Measurements from ENCODE around the gene PLA2G2C. TPM values are rescaled to one million over a fixed set of nuclear protein-coding genes. Genes with fewer than 3 reads are reported as not detected.

Gene PLA2G2C
- total and polyA plus RNA-seq, 9 donors = 0.02 TPM; not detected in 8

GRCh38 chr1:20198296-20198695 is 12.0 kb upstream of the PLA2G2C start:
- Histone ChIP-seq H3K4me3 (no peak overlapping the region), H3K36me3 (no peaks in the 10 kb centered on the region), H3K27ac (no peak overlapping the region), H3K4me1 (ENCODE audit: insufficient read depth) (peaks cover 2% of the 10 kb centered on the region), H3K9me3 (no peaks in the 10 kb centered on the region), H3K27me3 (no peaks in the 10 kb centered on the region)
- WGBS, 3 donors = 41 to 88% (median 87%) methylated on average over 1 of the region's 1 CpG
- no peak for DNase-seq
- no peak for TF ChIP-seq POLR2A (IDR thresholded peaks at IDR 0.05)
- no peak for TF ChIP-seq CTCF (IDR thresholded peaks at IDR 0.05)
- TF ChIP-seq EP300 (IDR thresholded peaks at IDR 0.05) = no peak
- intact Hi-C loops (cut with DNase I) = no loop called here

- intact Hi-C loops (cut with DNase I) = no loop called here
- DNase-seq = no peak
- Histone ChIP-seq H3K27me3 (no peaks in the 10 kb centered on the region), H3K4me1 (ENCODE audit: insufficient read depth) (peaks cover 2% of the 10 kb centered on the region), H3K4me3 (no peak overlapping the region), H3K27ac (no peak overlapping the region), H3K9me3 (no peaks in the 10 kb centered on the region), H3K36me3 (no peaks in the 10 kb centered on the region)
- TF ChIP-seq POLR2A (IDR thresholded peaks at IDR 0.05) (no peak), CTCF (IDR thresholded peaks at IDR 0.05) (no peak), EP300 (IDR thresholded peaks at IDR 0.05) (no peak)
- 70 to 79% (median 72%) methylated on average over 6 of the region's 6 CpGs for WGBS, 3 donors
Measured at GRCh38 chr1:20197329-20197791, 11.0 kb upstream of the PLA2G2C start.

- Histone ChIP-seq H3K27me3 (no peaks in the 10 kb centered on the region), H3K36me3 (no peaks in the 10 kb centered on the region), H3K9me3 (no peaks in the 10 kb centered on the region), H3K4me1 (ENCODE audit: insufficient read depth) (peaks cover 2% of the 10 kb centered on the region), H3K4me3 (no peak overlapping the region), H3K27ac (no peak overlapping the region)
- DNase-seq = no peak
- intact Hi-C loops (cut with DNase I) = no loop called here
- TF ChIP-seq POLR2A (IDR thresholded peaks at IDR 0.05) = no peak
- no peak for TF ChIP-seq EP300 (IDR thresholded peaks at IDR 0.05)
- no peak for TF ChIP-seq CTCF (IDR thresholded peaks at IDR 0.05)
- 24 to 45% (median 40%) methylated on average over 4 of the region's 4 CpGs for WGBS, 3 donors
Measured at GRCh38 chr1:20195462-20195780, 9.1 kb upstream of the PLA2G2C start.

- TF ChIP-seq CTCF (IDR thresholded peaks at IDR 0.05) = peak in 1 of 3 donors; percentile 35
- no peak for TF ChIP-seq POLR2A (IDR thresholded peaks at IDR 0.05)
- no peak for TF ChIP-seq EP300 (IDR thresholded peaks at IDR 0.05)
- Histone ChIP-seq H3K27me3 (no peaks in the 10 kb centered on the region), H3K4me3 (no peak overlapping the region), H3K9me3 (no peaks in the 10 kb centered on the region), H3K36me3 (no peaks in the 10 kb centered on the region), H3K27ac (no peak overlapping the region), H3K4me1 (ENCODE audit: insufficient read depth) (peaks cover 2% of the 10 kb centered on the region)
- peak in 3 of 5 donors; percentile 22 to 57 (median 52) for DNase-seq
- 19 to 24% (median 21%) methylated on average over 15 of the region's 15 CpGs for WGBS, 3 donors
- intact Hi-C loops (cut with DNase I) = no loop called here
Measured at GRCh38 chr1:20194757-20195461, 8.6 kb upstream of the PLA2G2C start.
